Peyer's patch (tissue), 4 donors: ENCODE results near the gene RPTOR.

Experiments used
- CTCF ChIP-seq, 6 experiments: fragments of 450-650 bp in 4 of 6; fragments of 200-600 bp in 2 of 6; sonication (generic) in 1 of 6; IDR thresholded peaks; one replicate each; pipeline ENCODE4 v1.5.1; 2017 to 2019; ENCODE audit warnings: antibody characterized with exemption in 6 of 6, mild to moderate bottlenecking in 3 of 6, moderate library complexity in 1 of 6
- POLR2A ChIP-seq, 2 donors: fragments of 450-650 bp; IDR thresholded peaks; one replicate each; pipeline ENCODE4 v1.5.1; 2017; ENCODE audit warnings: antibody characterized with exemption in 2 of 2, mild to moderate bottlenecking in 2 of 2, moderate library complexity in 2 of 2

GRCh38 chr17:80769936-80770625, 225.4 kb downstream of the RPTOR start:
- TF ChIP-seq CTCF (IDR thresholded peaks at IDR 0.05) (no peak), POLR2A (IDR thresholded peaks at IDR 0.05) (no peak)
